NCI-H1930 (cell line): ENCODE results near the gene CRTC2.
"Not testable (repeated sequence)": the region's sequence is repeated elsewhere in the genome, so short reads cannot be mapped to it uniquely, and the experiment has no call there.

Experiments
- DNase-seq, 2 experiments: peaks; one replicate each; lab custom pipeline; 2025; lab: John Stamatoyannopoulos, UW

CRTC2 gene

GRCh38 chr1:153929426-153929825 is 29.0 kb downstream of the CRTC2 start:
- no peak for DNase-seq

- DNase-seq: no peak
Measured at GRCh38 chr1:153928791-153929341, 29.5 kb downstream of the CRTC2 start.

GRCh38 chr1:153928245-153928644 is 30.2 kb downstream of the CRTC2 start:
- no peak for DNase-seq

- no peak for DNase-seq
Measured at GRCh38 chr1:153926405-153926804, 32.0 kb downstream of the CRTC2 start.

GRCh38 chr1:153922972-153923925 is 35.2 kb downstream of the CRTC2 start, which contains the start of gene GATAD2B:
Gene GATAD2B, minus strand, starts transcription at chr1:153922972. Its CDS starts 94,625 bp downstream, at chr1:153828347.
- peak; percentile 99 for DNase-seq

- peak; percentile 81 to 82 for DNase-seq
Measured at GRCh38 chr1:153922076-153922971, 36.1 kb downstream of the CRTC2 start.

GRCh38 chr1:153921803-153922075 is 36.7 kb downstream of the CRTC2 start:
- DNase-seq: no peak

- no peak for DNase-seq
Measured at GRCh38 chr1:153921080-153921802, 37.2 kb downstream of the CRTC2 start.

GRCh38 chr1:153919876-153920852 is 38.2 kb downstream of the CRTC2 start:
- DNase-seq: no peak

GRCh38 chr1:153916297-153916696 is 42.1 kb downstream of the CRTC2 start:
- no peak for DNase-seq

- DNase-seq: no peak
Measured at GRCh38 chr1:153912349-153912748, 46.1 kb downstream of the CRTC2 start.

- not testable (repeated sequence) for DNase-seq
Measured at GRCh38 chr1:153910560-153910959, 47.9 kb downstream of the CRTC2 start.

- DNase-seq: no peak
Measured at GRCh38 chr1:153908071-153908470, 50.3 kb downstream of the CRTC2 start.

GRCh38 chr1:153907134-153907533 is 51.3 kb downstream of the CRTC2 start:
- DNase-seq: no peak

GRCh38 chr1:153906396-153906795 is 52.0 kb downstream of the CRTC2 start:
- no peak for DNase-seq

- DNase-seq: not testable (repeated sequence)
Measured at GRCh38 chr1:153905908-153906307, 52.5 kb downstream of the CRTC2 start.

GRCh38 chr1:153903841-153904455 is 54.5 kb downstream of the CRTC2 start:
- no peak for DNase-seq

- DNase-seq: no peak
Measured at GRCh38 chr1:153899509-153899908, 58.9 kb downstream of the CRTC2 start.
